MG63 (cell line): ENCODE measurements around the gene SPINT1. TPM values are rescaled to one million over a fixed set of nuclear protein-coding genes. Genes with fewer than 3 reads are reported as not detected.
A peak's percentile ranks its signal among the peaks of the same experiment; 100 is the strongest.

Experiments
- DNase-seq: peaks from one replicate; pipeline ENCODE4 v3.0.0-alpha.2; 2020
- H3K27me3 ChIP-seq: fragments of 250-450 bp; sonication (Bioruptor Pico); 2 replicates; pipeline ENCODE4 v1.5.1; 2020; ENCODE audit warnings: mild to moderate bottlenecking, moderate library complexity
- H3K36me3 ChIP-seq: fragments of 250-450 bp; sonication (Bioruptor Pico); 2 replicates; pipeline ENCODE4 v1.5.1; 2020; ENCODE audit warnings: mild to moderate bottlenecking, moderate library complexity
- H3K4me3 ChIP-seq: fragments of 250-450 bp; sonication (Bioruptor Pico); 2 replicates; pipeline ENCODE4 v1.5.1; 2020; ENCODE audit warnings: mild to moderate bottlenecking, moderate library complexity
- H3K9me3 ChIP-seq: fragments of 250-450 bp; sonication (Bioruptor Pico); 2 replicates; pipeline ENCODE4 v1.5.1; 2020; ENCODE audit warnings: mild to moderate bottlenecking, moderate library complexity
- total RNA-seq: library from RNA; depleted of rRNA; stranded (reverse); fragments of >200 nt; shearing (Covaris generic); gene quantifications from 2 replicates; pipeline ENCODE4 v1.2.3, GENCODE V29; 2014; ENCODE audit warnings: low replicate concordance

The SPINT1 gene
- total RNA-seq, 1 experiment from 2014 or later: not detected

DNA sequence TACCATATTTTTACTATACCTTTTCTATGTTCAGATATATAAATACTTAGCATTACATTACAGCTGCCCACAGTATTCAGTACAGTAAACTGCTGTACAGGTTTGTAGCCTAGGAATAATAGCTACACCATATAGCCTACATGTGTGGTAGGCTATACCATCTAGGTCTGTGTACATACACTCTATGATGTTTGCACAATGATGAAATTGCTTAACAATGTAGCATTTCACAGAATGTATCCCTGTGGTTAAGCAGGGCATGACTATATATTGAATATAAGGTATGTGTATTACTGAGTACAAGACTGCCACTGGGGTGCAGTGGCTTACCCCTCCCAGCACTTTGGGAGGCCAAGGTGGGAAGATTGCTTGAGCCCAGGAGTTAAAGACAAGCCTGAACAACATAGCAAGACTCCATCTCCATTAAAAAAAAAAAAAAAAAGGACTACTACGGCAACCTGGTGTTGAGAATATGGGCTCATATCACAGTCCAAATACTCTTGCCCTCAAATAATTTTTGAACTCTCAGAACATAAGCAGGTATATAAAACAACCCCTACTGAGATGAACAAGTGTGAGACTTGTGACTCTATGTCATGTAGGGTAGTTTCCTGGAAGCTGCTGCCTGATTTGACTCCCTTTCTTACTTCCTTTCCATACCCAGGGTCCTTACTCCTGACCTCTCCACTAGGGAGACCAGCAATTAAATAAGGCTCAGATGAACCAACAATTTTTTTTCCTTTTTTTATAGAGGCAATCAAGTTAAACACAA, 20.1 kb upstream of the SPINT1 start:
- Histone ChIP-seq H3K4me3 (no peak overlapping the region), H3K9me3 (no peaks in the 10 kb centered on the region), H3K27me3 (no peaks in the 10 kb centered on the region), H3K36me3 (no peaks in the 10 kb centered on the region)
- no peak for DNase-seq

DNA sequence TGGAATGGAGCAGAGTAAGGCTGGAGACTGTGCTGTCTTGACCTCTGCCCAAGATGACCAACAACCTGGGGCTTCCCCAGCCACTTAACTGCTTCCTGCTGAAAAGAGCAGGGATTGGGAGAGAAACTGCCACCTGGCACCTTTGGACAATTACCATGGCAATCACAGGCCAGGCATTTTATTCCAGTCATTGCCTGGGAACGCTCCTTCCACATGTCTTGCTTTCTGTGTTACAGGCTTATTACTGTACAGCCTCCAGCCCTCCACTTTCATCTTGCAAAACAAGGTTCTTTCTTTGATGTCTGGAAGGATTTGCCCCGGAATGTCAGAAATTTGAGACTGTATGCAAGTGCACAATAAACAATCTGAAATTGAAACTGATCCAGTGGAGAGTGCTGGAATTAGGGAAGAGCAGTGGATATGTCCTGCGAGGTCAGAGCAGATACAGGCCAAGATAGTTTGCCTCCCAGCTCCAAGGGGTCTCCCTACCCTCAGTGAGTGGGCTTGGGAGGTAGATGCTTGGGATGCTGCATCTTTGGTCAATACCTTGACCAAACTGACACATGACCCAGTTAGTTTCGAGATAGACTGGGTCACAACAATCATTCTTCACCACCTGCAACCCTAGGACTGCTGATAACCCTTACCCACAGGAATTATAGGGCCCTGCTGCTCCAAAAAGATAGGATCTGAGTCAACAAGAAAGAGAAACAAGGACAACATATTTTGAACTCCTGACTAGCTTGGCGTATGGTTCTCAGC, 18.0 kb upstream of the SPINT1 start:
- H3K9me3 ChIP-seq: no peaks in the 10 kb centered on the region
- H3K27me3 ChIP-seq: no peaks in the 10 kb centered on the region
- H3K36me3 ChIP-seq: no peaks in the 10 kb centered on the region
- H3K4me3 ChIP-seq: no peak overlapping the region
- DNase-seq: peak; percentile 50

DNA sequence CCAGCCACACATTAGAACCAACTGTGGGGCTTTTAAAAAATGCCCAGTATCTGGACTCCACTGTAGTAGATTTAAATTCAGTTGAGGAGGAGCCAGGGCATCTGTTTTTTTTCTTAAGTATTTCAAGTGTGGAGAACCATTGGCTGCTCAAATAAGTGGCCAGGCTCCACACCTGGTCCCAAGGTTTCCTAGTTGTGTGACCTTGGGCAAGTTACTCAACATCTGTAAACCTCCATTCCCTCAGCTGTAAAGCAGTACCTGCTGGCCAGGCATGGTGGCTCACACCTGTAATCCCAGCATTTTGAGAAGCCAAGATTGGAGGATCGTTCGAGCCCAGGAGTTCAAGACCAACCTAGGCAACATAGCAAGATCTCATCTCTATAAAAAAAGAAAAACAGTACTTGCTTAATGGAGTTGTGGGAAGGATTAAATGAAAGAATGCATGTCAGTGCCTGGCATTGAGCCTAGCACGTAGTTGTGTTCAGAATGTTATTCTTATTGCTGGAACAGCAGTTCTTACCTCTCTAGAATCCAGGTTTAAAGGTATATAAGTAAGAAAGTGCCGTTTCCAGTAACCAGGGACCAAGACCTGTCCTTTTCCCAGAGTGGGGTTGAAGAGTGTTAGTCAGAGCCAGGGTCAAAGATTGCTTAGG, 17.3 kb upstream of the SPINT1 start:
- Histone ChIP-seq H3K27me3 (no peaks in the 10 kb centered on the region), H3K4me3 (no peak overlapping the region), H3K36me3 (no peaks in the 10 kb centered on the region), H3K9me3 (no peaks in the 10 kb centered on the region)
- no peak for DNase-seq

DNA sequence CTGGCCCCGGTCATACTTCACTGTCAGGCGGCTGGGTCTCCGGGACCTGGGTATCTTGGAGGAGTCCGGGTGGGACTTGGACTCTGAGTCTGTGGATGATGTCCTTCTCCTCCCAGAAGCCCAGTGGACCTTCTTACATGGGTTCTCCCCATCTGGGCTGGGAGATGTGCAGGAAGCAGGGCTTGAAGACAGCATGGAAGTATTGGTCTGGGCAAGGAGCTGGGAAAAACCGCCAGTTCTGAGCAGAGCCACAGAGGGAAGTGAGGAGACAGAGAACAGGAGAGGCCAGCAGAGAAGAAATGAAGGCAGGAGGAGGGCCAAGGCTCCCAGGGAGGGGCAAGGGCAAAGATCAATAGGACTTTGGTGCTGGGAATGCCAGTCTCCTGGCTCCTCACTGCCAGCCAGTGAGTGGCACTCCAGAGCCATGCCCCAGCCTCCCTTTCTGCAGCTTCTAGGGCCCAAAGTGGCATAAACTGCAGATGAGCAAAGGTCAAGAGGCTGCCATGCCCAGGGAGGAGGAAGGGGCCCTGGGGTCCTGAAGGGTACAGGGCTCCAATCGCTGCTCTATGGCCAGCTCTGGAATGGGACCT, 15.3 kb upstream of the SPINT1 start, which contains the start of gene PPP1R14D:
TSS of gene PPP1R14D (minus strand) at position 262 of the 590 bp plus-strand sequence. CDS start at position 195, 67 bp downstream.
- Histone ChIP-seq H3K9me3 (no peaks in the 10 kb centered on the region), H3K27me3 (no peaks in the 10 kb centered on the region), H3K4me3 (no peak within 1 kb of the TSS), H3K36me3 (no peaks in the 10 kb centered on the region)
- DNase-seq: no peak

DNA sequence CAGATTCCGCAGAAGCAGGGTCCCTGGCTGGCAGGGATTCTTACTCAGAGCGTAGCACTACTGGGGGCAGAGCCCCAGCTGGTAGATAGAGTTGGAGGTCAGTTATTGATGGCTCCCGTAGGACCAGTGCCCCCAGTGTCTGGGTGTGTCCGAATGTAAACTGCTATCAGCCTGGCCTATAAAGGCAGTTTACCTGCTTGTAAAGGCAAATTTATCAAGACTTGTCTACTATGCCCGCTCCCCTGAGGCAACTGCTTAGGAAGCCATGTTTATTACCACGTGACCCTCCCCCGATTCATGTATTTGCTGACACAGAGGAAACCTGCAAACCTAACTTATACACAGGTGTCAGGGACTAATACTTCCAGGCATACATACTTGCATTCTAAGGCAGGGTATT, 14.7 kb upstream of the SPINT1 start:
- no peaks in the 10 kb centered on the region for H3K36me3 ChIP-seq
- H3K27me3 ChIP-seq: no peaks in the 10 kb centered on the region
- DNase-seq: no peak
- H3K4me3 ChIP-seq: no peak overlapping the region
- H3K9me3 ChIP-seq: no peaks in the 10 kb centered on the region

DNA sequence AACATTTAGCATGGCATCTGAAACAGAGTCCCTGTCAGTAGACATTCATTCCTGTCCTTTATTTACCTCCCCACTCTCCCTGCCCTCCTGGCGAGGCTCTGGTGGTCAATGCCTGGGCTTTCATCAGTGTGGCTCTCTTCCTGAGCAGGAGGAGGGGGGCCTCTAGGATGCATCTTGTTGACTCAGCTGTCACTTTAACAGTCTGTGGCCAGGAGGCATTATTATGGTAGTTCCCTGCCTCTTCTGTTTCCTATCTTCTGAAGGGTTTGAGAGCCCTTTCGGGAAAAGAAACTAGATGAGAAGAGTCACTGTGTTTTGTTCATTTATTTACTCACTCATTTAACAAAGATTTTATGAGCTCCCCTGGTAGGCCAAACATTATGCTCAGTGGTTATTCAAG, 13.0 kb upstream of the SPINT1 start:
- Histone ChIP-seq H3K36me3 (no peaks in the 10 kb centered on the region), H3K4me3 (no peak overlapping the region), H3K27me3 (no peaks in the 10 kb centered on the region), H3K9me3 (no peaks in the 10 kb centered on the region)
- no peak for DNase-seq

DNA sequence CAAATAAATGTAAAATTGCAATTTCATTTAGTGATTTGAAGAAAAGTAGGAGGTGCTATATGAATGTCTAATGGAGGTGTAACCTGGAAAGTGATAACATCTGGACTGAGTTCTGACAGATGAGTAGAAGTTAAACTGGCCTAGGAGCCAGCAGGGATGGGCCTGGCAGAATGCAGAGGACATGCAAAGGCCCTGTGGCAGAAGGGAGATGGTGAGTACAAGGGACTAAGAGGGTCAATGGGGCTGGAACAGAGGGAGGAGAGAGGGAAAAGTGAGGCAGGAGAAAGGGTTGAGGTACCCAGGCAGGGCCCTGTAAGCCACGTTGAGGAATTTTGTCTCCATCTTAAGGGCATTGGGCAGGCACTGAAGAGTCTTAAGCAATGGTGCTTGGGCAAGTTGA, 12.0 kb upstream of the SPINT1 start:
- Histone ChIP-seq H3K4me3 (no peak overlapping the region), H3K27me3 (no peaks in the 10 kb centered on the region), H3K36me3 (no peaks in the 10 kb centered on the region), H3K9me3 (no peaks in the 10 kb centered on the region)
- no peak for DNase-seq

DNA sequence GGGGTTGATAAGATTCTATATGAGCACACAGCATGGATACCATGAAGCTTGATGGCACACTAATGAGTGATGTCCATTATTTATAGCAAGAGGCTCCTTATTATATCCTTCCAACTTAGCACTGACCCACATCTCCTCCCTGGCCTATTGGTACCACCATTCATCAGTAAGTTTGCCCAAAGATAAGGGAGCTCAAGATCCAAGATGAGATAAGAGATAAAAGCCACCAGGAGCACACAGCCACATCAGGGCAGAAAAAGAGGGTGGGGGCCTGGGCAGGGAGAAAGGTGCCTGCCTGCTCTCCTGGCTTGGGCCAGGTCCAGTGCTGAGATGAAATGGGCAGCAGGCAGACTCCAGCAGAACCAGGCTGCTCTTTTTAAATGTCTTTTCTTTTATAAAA, 10.9 kb upstream of the SPINT1 start:
- H3K9me3 ChIP-seq: no peaks in the 10 kb centered on the region
- no peaks in the 10 kb centered on the region for H3K36me3 ChIP-seq
- no peak for DNase-seq
- no peak overlapping the region for H3K4me3 ChIP-seq
- H3K27me3 ChIP-seq: no peaks in the 10 kb centered on the region

DNA sequence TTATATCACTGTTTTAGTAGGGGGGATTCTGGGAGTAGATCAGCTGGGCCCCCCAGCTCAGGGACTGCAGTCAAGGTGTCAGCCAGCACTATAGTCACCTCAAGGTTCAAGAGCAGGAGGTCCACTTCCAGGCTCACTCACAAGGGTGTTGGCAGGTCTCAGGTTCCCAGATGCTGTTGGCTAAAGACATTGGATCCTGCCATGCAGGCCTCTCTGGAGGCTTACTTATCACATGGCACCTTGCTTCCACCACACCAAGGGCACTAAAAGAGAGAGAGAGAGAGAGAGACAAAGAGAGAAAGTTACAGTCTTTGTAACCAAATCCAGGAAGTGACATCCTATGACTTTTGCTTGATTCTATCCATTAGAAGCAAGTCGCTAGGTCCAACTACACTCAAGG, 7.8 kb upstream of the SPINT1 start:
- DNase-seq: no peak
- Histone ChIP-seq H3K4me3 (no peak overlapping the region), H3K27me3 (no peaks in the 10 kb centered on the region), H3K9me3 (no peaks in the 10 kb centered on the region), H3K36me3 (no peaks in the 10 kb centered on the region)

DNA sequence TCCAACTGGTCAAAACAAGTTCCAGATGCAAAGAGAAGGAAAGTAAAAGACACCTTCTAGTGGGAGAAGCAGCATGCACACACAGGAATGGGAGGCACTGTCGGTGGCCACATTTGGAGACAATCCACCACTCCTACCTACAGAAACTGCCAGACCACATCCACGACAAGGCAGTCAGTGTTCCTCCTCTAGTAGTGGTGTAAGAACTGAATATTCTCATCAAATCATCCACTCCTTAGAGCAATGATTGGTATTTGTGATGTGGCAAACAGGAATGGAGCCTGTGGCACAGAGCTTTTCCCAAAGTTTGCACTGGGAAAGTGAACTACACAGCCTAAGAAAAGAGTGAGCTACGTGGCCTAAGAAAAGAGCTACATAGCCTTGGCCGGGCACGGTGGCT, 5.1 kb upstream of the SPINT1 start:
- H3K9me3 ChIP-seq: no peaks in the 10 kb centered on the region
- DNase-seq: no peak
- H3K27me3 ChIP-seq: no peaks in the 10 kb centered on the region
- H3K36me3 ChIP-seq: no peaks in the 10 kb centered on the region
- no peak overlapping the region for H3K4me3 ChIP-seq

DNA sequence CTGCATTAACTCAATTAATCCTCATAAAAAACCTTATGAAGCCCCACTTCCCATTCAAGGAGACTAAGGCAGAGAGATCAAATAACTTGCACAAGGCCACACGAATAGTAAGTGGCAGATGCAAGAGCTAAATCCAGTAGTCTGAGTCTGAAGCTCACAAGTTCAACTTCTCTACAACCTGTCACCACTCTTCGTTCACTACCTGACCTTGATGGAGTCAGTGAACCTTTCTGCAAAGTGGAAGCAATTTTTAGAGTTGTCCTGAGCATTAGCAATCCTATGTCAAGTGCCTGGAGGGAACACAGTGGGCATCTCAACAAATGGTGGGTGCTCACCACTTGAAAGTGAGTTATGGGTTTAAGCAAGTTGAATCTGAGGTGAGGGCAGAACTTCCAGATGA, 2.1 kb upstream of the SPINT1 start:
- Histone ChIP-seq H3K4me3 (no peak overlapping the region), H3K36me3 (no peaks in the 10 kb centered on the region), H3K9me3 (no peaks in the 10 kb centered on the region), H3K27me3 (no peaks in the 10 kb centered on the region)
- no peak for DNase-seq

DNA sequence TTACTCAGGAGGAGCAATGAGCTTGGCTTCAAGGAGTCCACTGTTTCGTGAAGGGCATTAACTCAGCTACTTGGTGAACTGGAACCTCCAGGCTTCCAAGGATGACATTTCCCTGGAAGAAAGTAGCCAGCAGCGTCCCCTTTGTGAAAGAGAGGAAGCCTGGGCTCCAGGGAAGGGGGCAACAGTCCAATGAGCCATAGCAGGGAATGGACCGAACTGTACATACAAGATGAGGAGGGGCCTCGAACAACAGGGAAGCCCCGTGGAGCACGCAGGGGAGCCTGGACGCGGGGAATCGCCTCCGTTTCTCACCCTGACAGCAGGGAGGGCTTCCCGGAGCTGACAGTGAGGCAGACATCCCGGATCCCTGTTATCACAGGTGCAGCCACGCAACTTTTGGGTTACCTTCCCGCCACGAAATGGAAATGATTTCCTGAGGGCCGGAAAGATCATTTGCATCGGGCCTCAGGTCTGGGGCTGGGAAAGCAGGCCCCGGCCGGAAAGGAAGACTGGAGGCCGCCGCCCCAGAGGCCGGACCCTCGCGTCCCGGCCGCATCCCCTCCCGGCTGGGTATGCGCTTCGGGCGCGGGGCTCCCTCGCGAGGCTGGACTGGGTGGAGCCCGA, 475 bp upstream of the SPINT1 start:
- no peaks in the 10 kb centered on the region for H3K36me3 ChIP-seq
- no peaks in the 10 kb centered on the region for H3K27me3 ChIP-seq
- DNase-seq: no peak
- no peaks in the 10 kb centered on the region for H3K9me3 ChIP-seq
- no peak overlapping the region for H3K4me3 ChIP-seq

DNA sequence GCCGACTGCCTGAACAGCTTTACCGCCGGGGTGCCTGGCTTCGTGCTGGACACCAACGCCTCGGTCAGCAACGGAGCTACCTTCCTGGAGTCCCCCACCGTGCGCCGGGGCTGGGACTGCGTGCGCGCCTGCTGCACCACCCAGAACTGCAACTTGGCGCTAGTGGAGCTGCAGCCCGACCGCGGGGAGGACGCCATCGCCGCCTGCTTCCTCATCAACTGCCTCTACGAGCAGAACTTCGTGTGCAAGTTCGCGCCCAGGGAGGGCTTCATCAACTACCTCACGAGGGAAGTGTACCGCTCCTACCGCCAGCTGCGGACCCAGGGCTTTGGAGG, 815 bp downstream of the SPINT1 start:
- no peaks in the 10 kb centered on the region for H3K27me3 ChIP-seq
- DNase-seq: no peak
- H3K36me3 ChIP-seq: no peaks in the 10 kb centered on the region

DNA sequence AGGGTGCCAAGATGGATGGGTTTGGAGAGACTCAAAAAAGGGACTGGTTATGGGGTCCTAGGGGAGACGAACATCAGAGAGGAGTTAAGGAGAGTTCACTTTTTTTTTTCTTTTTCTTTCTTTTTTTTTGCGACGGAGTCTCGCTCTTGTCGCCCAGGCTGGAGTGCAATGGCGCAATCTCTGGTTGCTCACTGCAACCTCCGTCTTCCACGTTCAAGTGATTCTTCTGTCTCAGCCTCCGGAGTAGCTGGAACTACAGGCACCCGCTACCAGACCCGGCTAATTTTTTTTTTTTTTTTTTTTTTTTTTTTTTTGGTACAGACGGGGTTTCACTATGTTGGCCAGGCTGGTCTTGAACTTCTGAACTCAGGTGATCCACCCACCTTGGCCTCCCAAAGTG, 1.2 kb downstream of the SPINT1 start:
- no peak overlapping the region for H3K4me3 ChIP-seq
- no peaks in the 10 kb centered on the region for H3K27me3 ChIP-seq
- DNase-seq: no peak
- H3K9me3 ChIP-seq: no peaks in the 10 kb centered on the region
- H3K36me3 ChIP-seq: no peaks in the 10 kb centered on the region

More for the DNA sequence above, 815 bp downstream of the SPINT1 start:
- H3K4me3 ChIP-seq: no peak overlapping the region
- no peaks in the 10 kb centered on the region for H3K9me3 ChIP-seq

DNA sequence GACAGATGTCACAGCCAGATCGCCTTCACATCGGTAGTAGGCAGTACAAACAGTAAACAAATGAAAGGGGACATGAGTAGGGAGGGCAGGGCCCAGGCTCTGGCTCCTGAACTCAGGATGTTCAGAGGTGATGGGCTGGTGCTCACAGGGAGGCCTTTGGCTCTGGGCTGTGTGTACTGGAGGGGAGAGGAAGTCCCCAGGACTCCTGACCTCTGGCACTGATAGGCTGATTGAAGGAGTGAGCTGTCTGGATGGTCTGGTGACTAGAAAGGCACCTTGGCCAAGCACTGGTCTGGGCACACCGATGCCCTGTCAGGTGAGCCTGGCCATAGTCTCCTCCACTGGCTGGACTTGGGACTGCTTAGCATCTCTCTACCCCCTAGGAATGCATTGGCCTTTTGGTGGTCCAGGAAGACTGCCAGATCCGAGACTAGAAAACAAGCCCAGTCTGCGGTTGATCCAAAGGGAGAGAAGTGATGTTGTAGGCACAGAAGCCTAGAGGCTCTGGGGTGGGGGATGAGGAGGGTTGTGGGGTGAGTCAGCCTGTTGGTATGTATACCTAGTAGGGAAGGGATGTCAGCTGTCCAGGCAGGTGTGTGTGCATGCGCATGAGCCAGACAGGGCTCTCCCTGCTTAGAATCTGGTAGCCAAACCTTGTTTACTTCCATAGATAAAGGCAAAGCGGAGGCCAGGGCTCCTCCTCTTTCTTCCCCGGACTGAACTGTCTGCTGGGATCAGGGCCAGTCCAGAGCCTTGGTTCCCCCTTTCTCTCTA, 1.9 kb downstream of the SPINT1 start:
- no peaks in the 10 kb centered on the region for H3K27me3 ChIP-seq
- no peak overlapping the region for H3K4me3 ChIP-seq
- H3K36me3 ChIP-seq: no peaks in the 10 kb centered on the region
- no peaks in the 10 kb centered on the region for H3K9me3 ChIP-seq
- no peak for DNase-seq

DNA sequence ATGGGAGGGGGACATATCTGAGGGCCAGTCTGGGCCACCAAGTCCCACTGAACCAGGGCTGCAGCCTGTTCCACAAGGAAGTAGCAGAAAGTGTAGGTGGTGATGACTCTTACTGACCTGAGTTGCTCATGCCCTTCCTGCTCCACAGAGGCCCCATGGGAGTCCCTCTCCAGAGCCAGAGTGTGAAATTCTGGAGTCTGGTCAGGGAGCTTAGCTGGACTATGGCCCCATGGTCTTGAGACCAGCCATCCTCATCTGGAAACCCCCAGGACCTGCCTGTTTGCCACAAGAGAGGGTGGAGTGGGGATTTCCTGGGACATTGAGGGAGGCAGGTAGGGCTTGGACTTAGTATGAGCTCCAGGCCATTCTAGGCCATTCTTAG, 3.0 kb downstream of the SPINT1 start:
- Histone ChIP-seq H3K27me3 (no peaks in the 10 kb centered on the region), H3K4me3 (no peak overlapping the region), H3K9me3 (no peaks in the 10 kb centered on the region), H3K36me3 (no peaks in the 10 kb centered on the region)
- no peak for DNase-seq
